K562 (cell line): ENCODE results near the gene ZFAND3. TPM values are rescaled to one million over a fixed set of nuclear protein-coding genes. Genes with fewer than 3 reads are reported as not detected.

Source experiments
- ATAC-seq: fragments of 200-7000 bp; cut with Tn5 transposase; 3 replicates; pipeline ENCODE4 v1.9.1; 2020; ENCODE audit warnings: moderate library complexity
- BruUV-seq: library from RNA; stranded (reverse); fragments of 400-500 nt; replicated peaks from 2 replicates; lab custom pipeline; 2021; lab: Mats Ljungman, UMichigan
- CTCF ChIA-PET: fragments of 300-600 bp; formaldehyde crosslinking; extraction: SDS; loops from one replicate; lab custom pipeline; 2021; ENCODE audit warnings: low intra/inter-chr PET ratio; lab: Yijun Ruan, JAX
- POLR2A ChIA-PET: fragments of 300-600, 350-650 bp; sonication (Branson Sonifier 250); formaldehyde crosslinking; extraction: SDS; loops from one replicate; lab custom pipeline; 2021; ENCODE audit warnings: antibody characterized with exemption, inconsistent platforms; lab: Yijun Ruan, JAX
- DNase-seq, 4 experiments: peaks; one replicate each; pipeline versions ENCODE4 v3.0.0 to v3.0.0-alpha.2; 2011 to 2018; ENCODE audit warnings: low spot score in 3 of 4, mixed read lengths in 3 of 4; ENCODE audit errors: extremely low read depth in 1 of 4
- FAIRE-seq: peaks from 2 replicates; lab custom pipeline; 2011; peaks lifted over from hg19 to GRCh38; lab: Jason Lieb, UNC
- H2AFZ ChIP-seq: 2 replicates; pipeline ENCODE4 v1.6.0; 2011; ENCODE audit warnings: low read depth, low read length, control low read depth, inconsistent platforms
- H3K27ac ChIP-seq: fragments of 200-600 bp; 3 replicates; pipeline ENCODE4 v1.8.0; 2011; ENCODE audit warnings: low read depth, mild to moderate bottlenecking, control low read depth, inconsistent platforms, low read length, moderate library complexity, mixed read lengths; ENCODE audit errors: extremely low read depth
- H3K27me3 ChIP-seq, 2 experiments: fragments of 300-600 bp in 1 of 2; 2 replicates in 1 of 2; 3 replicates in 1 of 2; pipeline versions ENCODE4 v1.6.0 to v1.8.0; 2011; ENCODE audit warnings: inconsistent platforms in 2 of 2, low read length in 2 of 2, mild to moderate bottlenecking in 1 of 2, mixed read lengths in 1 of 2, moderate library complexity in 1 of 2; ENCODE audit not compliant: control insufficient read depth in 2 of 2, insufficient read depth in 2 of 2
- H3K36me3 ChIP-seq: fragments of 300-600 bp; 3 replicates; pipeline ENCODE4 v1.8.0; 2011; ENCODE audit warnings: mild to moderate bottlenecking, low read length, inconsistent platforms; ENCODE audit not compliant: control insufficient read depth, insufficient read depth
- H3K4me1 ChIP-seq, 2 experiments: fragments of 200-600 bp in 1 of 2; replicated peaks in 1 of 2; 2 replicates in 1 of 2; 3 replicates in 1 of 2; pipeline versions ENCODE4 v1.5.1 to v1.8.0; 2011; ENCODE audit warnings: inconsistent platforms in 2 of 2, low read length in 2 of 2, mild to moderate bottlenecking in 1 of 2, mixed read lengths in 1 of 2, moderate library complexity in 1 of 2; ENCODE audit not compliant: control insufficient read depth in 2 of 2, insufficient read depth in 2 of 2
- H3K4me2 ChIP-seq: 2 replicates; pipeline ENCODE4 v1.6.1; 2011; ENCODE audit warnings: low read length, control low read depth, inconsistent platforms, mixed read lengths; ENCODE audit not compliant: insufficient read depth
- H3K4me3 ChIP-seq: fragments of 200-600 bp; sonication (generic), shearing (Covaris generic); 2 replicates; pipeline ENCODE4 v1.5.1; 2016; ENCODE audit warnings: control low read depth, inconsistent platforms
- H3K79me2 ChIP-seq: fragments of 200-600 bp; 3 replicates; pipeline ENCODE4 v1.8.0; 2011; ENCODE audit warnings: low read length, inconsistent platforms; ENCODE audit not compliant: control insufficient read depth, insufficient read depth
- H3K9ac ChIP-seq, 2 experiments: 2 replicates each; pipeline versions ENCODE4 v1.6.0 to v1.6.1; 2011; ENCODE audit warnings: low read depth in 2 of 2, low read length in 2 of 2, control low read depth in 1 of 2, inconsistent platforms in 1 of 2, mild to moderate bottlenecking in 1 of 2, mixed read lengths in 1 of 2; ENCODE audit not compliant: insufficient read depth in 1 of 2
- H3K9me1 ChIP-seq: one replicate; pipeline ENCODE4 v1.6.0; 2011; ENCODE audit warnings: inconsistent platforms, mild to moderate bottlenecking, low read length, moderate library complexity; ENCODE audit not compliant: control insufficient read depth, insufficient read depth
- H3K9me3 ChIP-seq: replicated peaks from 2 replicates; pipeline ENCODE4 v1.5.1; 2011; ENCODE audit warnings: low read depth, low read length, inconsistent platforms; ENCODE audit not compliant: control insufficient read depth, insufficient read depth
- H4K20me1 ChIP-seq: replicated peaks from 2 replicates; pipeline ENCODE4 v1.6.1; 2011; ENCODE audit warnings: low read length, inconsistent platforms, mixed read lengths; ENCODE audit not compliant: control insufficient read depth, insufficient read depth
- BHLHE40 ChIP-seq: IDR thresholded peaks from 2 replicates; pipeline ENCODE4 v1.6.1; 2011; ENCODE audit warnings: low read length, improper control_type of control experiment
- COPS2 ChIP-seq: fragments of 450-650 bp; conservative IDR thresholded peaks from 2 replicates; pipeline ENCODE4 v1.6.1; 2016; ENCODE audit warnings: mild to moderate bottlenecking, moderate library complexity
- CTCFL ChIP-seq: IDR thresholded peaks from 2 replicates; pipeline ENCODE4 v1.6.1; 2011; ENCODE audit warnings: borderline replicate concordance, low read depth, mild to moderate bottlenecking, moderate library complexity, low read length; ENCODE audit not compliant: insufficient read depth, poor library complexity, severe bottlenecking
- GATAD2A ChIP-seq: fragments of 450-650 bp; IDR thresholded peaks from 2 replicates; pipeline ENCODE4 v1.6.1; 2017
- GTF2B ChIP-seq: IDR thresholded peaks from 2 replicates; pipeline ENCODE4 v1.6.1; 2011; ENCODE audit not compliant: insufficient read length; ENCODE audit errors: extremely low read depth
- HSF4 ChIP-seq: fragments of 250-450 bp; sonication (Bioruptor Pico); IDR thresholded peaks from 2 replicates; pipeline ENCODE4 v2.1.2; 2022; ENCODE audit warnings: mild to moderate bottlenecking, moderate library complexity, borderline replicate concordance
- IRF9 ChIP-seq: fragments of 450-650 bp; IDR thresholded peaks from 2 replicates; pipeline ENCODE4 v1.6.1; 2016; ENCODE audit warnings: missing biosample characterization, missing genetic modification characterization
- KAT8 ChIP-seq: fragments of 450-650 bp; IDR thresholded peaks from 2 replicates; pipeline ENCODE4 v1.6.1; 2016; ENCODE audit warnings: low read depth, mild to moderate bottlenecking
- MAX ChIP-seq: sonication (generic); formaldehyde crosslinking; IDR thresholded peaks from 2 replicates; pipeline ENCODE4 v1.9.0; 2022; ENCODE audit warnings: mild to moderate bottlenecking, missing genetic modification reagents
- PHB ChIP-seq: fragments of 250-450 bp; sonication (Bioruptor Pico); IDR thresholded peaks from 2 replicates; pipeline ENCODE4 v1.5.0; 2021
- PHF21A ChIP-seq: fragments of 450-650 bp; IDR thresholded peaks from 2 replicates; pipeline ENCODE4 v1.6.1; 2017; ENCODE audit warnings: low read depth, borderline replicate concordance
- RUNX1 ChIP-seq: sonication (generic); IDR thresholded peaks from 2 replicates; pipeline ENCODE4 v1.6.1; 2016; ENCODE audit warnings: antibody characterized with exemption, low read depth
- SRSF3 ChIP-seq: fragments of 200-400 bp; formaldehyde crosslinking; IDR thresholded peaks from 2 replicates; pipeline ENCODE4 v1.6.1; 2016; ENCODE audit warnings: mild to moderate bottlenecking, low read length, moderate library complexity; ENCODE audit not compliant: insufficient read depth
- TAF1 ChIP-seq: IDR thresholded peaks from 2 replicates; pipeline ENCODE4 v1.6.1; 2011; ENCODE audit warnings: mild to moderate bottlenecking, low read length, moderate library complexity; ENCODE audit not compliant: insufficient read depth, control insufficient read depth, severe bottlenecking; ENCODE audit errors: extremely low read depth
- ZNF431 ChIP-seq: sonication (generic); formaldehyde crosslinking; IDR thresholded peaks from 2 replicates; pipeline ENCODE4 v1.8.0; 2022; ENCODE audit warnings: mild to moderate bottlenecking, missing genetic modification reagents
- ZNF717 ChIP-seq: fragments of 250-450 bp; sonication (Bioruptor Pico); IDR thresholded peaks from 2 replicates; pipeline ENCODE4 v1.5.0; 2021
- WGBS: fragments of 100-300 bp; shearing (Covaris generic); methylation state at CpG from one replicate; pipeline ENCODE4 v1.1.6; 2016; ENCODE audit warnings: low coverage, mixed read lengths; ENCODE audit not compliant: insufficient coverage; ENCODE audit errors: missing lambda C conversion rate; 5-methylcytosine and 5-hydroxymethylcytosine counted together
- in situ Hi-C: fragments of 300-500 bp; cut with MboI; formaldehyde crosslinking; loops from 4 replicates; pipeline ENCODE4 v1.15.0; 2018; ENCODE audit warnings: inconsistent platforms, mixed read lengths
- intact Hi-C: fragments of 100-400 bp; cut with micrococcal nuclease; formaldehyde crosslinking; loops from 2 replicates; pipeline ENCODE4 v1.14.2; 2022
- polyA plus RNA-seq, 8 experiments: library from polyadenylated mRNA; depleted of rRNA in 4 of 8; stranded (reverse) in 5 of 8; unstranded in 3 of 8; fragments of >200 nt; fragmentation: Nextera tagmentation in 2 of 8; fragmentation: Illumina TruSeq in 1 of 8; extraction: Ambion mirVana in 2 of 8; extraction: Trizol in 1 of 8; gene quantifications; 2 replicates each; pipeline versions ENCODE4 v1.2.1 to v1.2.3, GENCODE V29; 2011 to 2014; ENCODE audit warnings: inconsistent platforms in 1 of 8, missing spikeins in 1 of 8
- total RNA-seq, 7 experiments: library from RNA; depleted of rRNA in 6 of 7; stranded (reverse); fragments of >200 nt in 6 of 7; fragmentation: Illumina TruSeq in 2 of 7; extraction: Trizol in 2 of 7; gene quantifications; 2 replicates each; pipeline versions ENCODE4 v1.2.1 to v1.2.3, GENCODE V29; 2011 to 2021; ENCODE audit warnings: low replicate concordance in 1 of 7

ZFAND3 gene
- total and polyA plus RNA-seq, 9 of the 15 experiments (the other 6 are each of a cell fraction or from before 2014, with no cell fraction given), result 0.81 to 26.6 (median 11.8) TPM

DNA sequence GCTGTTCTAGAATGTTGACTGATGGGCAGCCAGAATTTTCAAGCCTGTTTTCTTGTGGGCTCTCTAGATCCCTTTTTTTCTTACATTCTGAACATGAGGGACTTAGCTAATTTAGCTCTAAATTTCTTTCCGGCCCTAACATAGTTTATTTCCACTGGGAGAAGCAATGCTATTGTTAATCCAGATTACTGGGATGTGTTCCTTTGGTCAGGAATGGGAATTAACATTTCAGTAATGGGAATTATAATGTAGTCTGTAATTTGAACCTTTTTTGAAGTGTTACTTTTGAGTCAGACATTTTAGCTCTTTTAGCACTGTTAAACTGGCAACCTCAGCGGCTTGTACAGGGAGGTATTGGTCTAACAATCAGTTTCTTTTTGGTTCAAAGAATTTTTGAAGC lies 7.5 kb downstream of the ZFAND3 start:
- FAIRE-seq (no peak), ATAC-seq (no peak), DNase-seq (no peak)
- POLR2A ChIA-PET, result interaction anchor here (0.6 to 3.7 kb wide), 8 partner anchors 9 to 1831 kb away, joined by 3 to 26 read pairs (median 3); partner anchors contain the start of gene ZFAND3
- H3K27ac ChIP-seq, result no peak overlapping the region
- H3K4me2 ChIP-seq, result no peak overlapping the region
- BruUV-seq, result no TSS peak
- in situ Hi-C loops (no loop called here), intact Hi-C loops (no loop called here)
- 96% methylated on average over 2 of the region's 2 CpGs for WGBS
- H3K27me3 ChIP-seq, result no peaks in the 10 kb centered on the region
- TF ChIP-seq CTCFL, result no peak
- no peak for TF ChIP-seq MAX (CRISPR knock-in tag)
- no peak for TF ChIP-seq HSF4 (CRISPR knock-in tag)
- TF ChIP-seq ZNF717 (CRISPR knock-in tag), result no peak
- no peak for TF ChIP-seq GTF2B
- no peak for TF ChIP-seq SRSF3
- no peak for TF ChIP-seq KAT8
- no peak for TF ChIP-seq COPS2
- TF ChIP-seq ZNF431 (CRISPR knock-in tag), result no peak
- TF ChIP-seq PHF21A, result no peak
- TF ChIP-seq GATAD2A, result no peak
- TF ChIP-seq IRF9, result no peak
- no peak for TF ChIP-seq PHB
- TF ChIP-seq RUNX1, result no peak
- no peak for TF ChIP-seq TAF1
- TF ChIP-seq BHLHE40, result no peak
- peaks cover 96% of the 10 kb centered on the region for H3K79me2 ChIP-seq
- peaks cover 50% of the 10 kb centered on the region for H4K20me1 ChIP-seq
- no peaks in the 10 kb centered on the region for H3K9me3 ChIP-seq
- H2AFZ ChIP-seq, result no peak overlapping the region
- no peak overlapping the region for H3K4me3 ChIP-seq
- peaks cover 13% of the 10 kb centered on the region for H3K9me1 ChIP-seq
- no peaks in the 10 kb centered on the region; the same call in 2 of the 3 replicates for H3K36me3 ChIP-seq
- CTCF ChIA-PET, result no interaction called here
- H3K9ac ChIP-seq, result no peak overlapping the region
- peaks cover 9 to 23% of the 10 kb centered on the region in 2 experiments; a peak in 4 of 5 replicates for H3K4me1 ChIP-seq
